ENCODE measurements around the gene MRPL53.

The MRPL53 gene

GRCh38 chr2:74472086-74472944 lies at the start of gene MRPL53:
Gene MRPL53 (minus strand): TSS chr2:74472680. CDS start chr2:74472660, 20 bp downstream.
- TF ChIP-seq, protein P1, sequence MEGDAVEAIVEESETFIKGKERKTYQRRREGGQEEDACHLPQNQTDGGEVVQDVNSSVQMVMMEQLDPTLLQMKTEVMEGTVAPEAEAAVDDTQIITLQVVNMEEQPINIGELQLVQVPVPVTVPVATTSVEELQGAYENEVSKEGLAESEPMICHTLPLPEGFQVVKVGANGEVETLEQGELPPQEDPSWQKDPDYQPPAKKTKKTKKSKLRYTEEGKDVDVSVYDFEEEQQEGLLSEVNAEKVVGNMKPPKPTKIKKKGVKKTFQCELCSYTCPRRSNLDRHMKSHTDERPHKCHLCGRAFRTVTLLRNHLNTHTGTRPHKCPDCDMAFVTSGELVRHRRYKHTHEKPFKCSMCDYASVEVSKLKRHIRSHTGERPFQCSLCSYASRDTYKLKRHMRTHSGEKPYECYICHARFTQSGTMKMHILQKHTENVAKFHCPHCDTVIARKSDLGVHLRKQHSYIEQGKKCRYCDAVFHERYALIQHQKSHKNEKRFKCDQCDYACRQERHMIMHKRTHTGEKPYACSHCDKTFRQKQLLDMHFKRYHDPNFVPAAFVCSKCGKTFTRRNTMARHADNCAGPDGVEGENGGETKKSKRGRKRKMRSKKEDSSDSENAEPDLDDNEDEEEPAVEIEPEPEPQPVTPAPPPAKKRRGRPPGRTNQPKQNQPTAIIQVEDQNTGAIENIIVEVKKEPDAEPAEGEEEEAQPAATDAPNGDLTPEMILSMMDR (IDR thresholded peaks at IDR 0.05; ENCODE audit: low read depth, low read length, missing control alignments), result no peak
- in situ Hi-C loops (cut with HindIII; ENCODE audit: low sequenced_read_pairs), result no loop called here
- peak within 1 kb of the TSS; percentile 70 for H3K4me3 ChIP-seq (ENCODE audit: low read depth, low read length)
- peak; percentile 85 for DNase-seq (ENCODE audit: low read depth)

DNA sequence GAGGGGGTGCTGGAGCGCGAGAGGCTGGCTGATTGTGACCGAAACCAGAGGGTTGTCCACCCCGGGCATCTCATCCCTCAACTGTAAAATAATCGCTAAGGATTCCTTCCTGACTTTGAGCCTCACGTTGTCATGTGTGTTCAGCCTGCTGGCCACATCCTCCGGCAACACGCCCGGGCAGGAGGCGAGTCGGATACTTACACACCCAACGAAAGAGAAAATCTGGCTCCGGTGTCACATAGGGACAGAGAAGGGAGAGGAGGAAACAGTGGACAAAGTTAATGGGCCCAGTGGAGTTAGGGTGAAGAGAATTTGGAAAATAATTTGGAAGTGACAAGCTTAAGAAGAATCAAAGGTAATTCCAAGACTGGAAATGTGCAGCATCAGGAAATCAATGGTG lies 44.2 kb upstream of the MRPL53 start:
- H3K4me3 ChIP-seq (ENCODE audit: low read depth, low read length), result no peak overlapping the region
- in situ Hi-C loops (cut with HindIII; ENCODE audit: low sequenced_read_pairs), result no loop called here
- TF ChIP-seq, protein P1 (IDR thresholded peaks at IDR 0.05; ENCODE audit: low read depth, low read length, missing control alignments), result no peak
- DNase-seq (ENCODE audit: low read depth), result no peak

GRCh38 chr2:74515981-74516633 lies 43.6 kb upstream of the MRPL53 start:
- in situ Hi-C loops (cut with HindIII; ENCODE audit: low sequenced_read_pairs), result no loop called here
- TF ChIP-seq, protein P1 (IDR thresholded peaks at IDR 0.05; ENCODE audit: low read depth, low read length, missing control alignments), result no peak
- DNase-seq (ENCODE audit: low read depth), result no peak
- no peak overlapping the region for H3K4me3 ChIP-seq (ENCODE audit: low read depth, low read length)

DNA sequence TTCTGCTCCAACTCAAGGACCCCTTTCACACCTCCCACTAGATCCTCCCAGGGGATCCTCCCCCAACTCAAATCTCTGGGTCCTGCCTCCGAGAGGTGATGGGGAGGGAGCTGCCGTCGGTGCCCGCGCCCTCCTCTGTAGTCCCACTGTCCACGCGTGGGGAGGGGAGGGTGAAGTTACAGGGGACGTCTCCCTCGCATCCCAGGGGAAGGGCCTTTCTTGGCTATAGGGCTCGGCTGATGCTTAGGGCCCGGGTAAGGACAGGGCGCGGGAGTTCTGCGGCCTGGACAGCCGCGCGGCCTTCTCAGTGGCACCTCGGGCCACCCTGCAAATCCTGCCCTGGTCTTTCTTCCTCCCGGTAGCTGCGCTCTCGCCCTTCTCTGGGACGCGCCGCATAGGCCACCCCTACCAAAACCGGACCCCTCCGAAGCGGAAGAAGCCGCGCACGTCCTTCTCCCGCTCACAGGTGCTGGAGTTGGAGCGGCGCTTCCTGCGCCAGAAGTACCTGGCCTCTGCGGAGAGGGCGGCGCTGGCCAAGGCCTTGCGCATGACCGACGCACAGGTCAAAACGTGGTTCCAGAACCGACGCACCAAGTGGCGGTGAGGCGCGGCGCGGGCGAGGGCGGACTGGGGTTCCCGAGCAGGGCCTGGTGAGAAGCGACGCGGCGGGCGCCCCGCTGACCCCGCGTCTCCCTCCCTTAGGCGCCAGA lies 42.9 kb upstream of the MRPL53 start:
- H3K4me3 ChIP-seq (ENCODE audit: low read depth, low read length), result no peak overlapping the region
- TF ChIP-seq, protein P1 (IDR thresholded peaks at IDR 0.05; ENCODE audit: low read depth, low read length, missing control alignments), result no peak
- in situ Hi-C loops (cut with HindIII; ENCODE audit: low sequenced_read_pairs), result no loop called here
- no peak for DNase-seq (ENCODE audit: low read depth)

GRCh38 chr2:74514368-74515270 lies 42.1 kb upstream of the MRPL53 start, which contains the start of gene TLX2:
Gene TLX2 (plus strand): TSS chr2:74514450. CDS start chr2:74514807, 357 bp downstream.
- TF ChIP-seq, protein P1 (IDR thresholded peaks at IDR 0.05; ENCODE audit: low read depth, low read length, missing control alignments), result no peak
- in situ Hi-C loops (cut with HindIII; ENCODE audit: low sequenced_read_pairs), result no loop called here
- H3K4me3 ChIP-seq (ENCODE audit: low read depth, low read length), result no peak within 1 kb of the TSS
- DNase-seq (ENCODE audit: low read depth), result no peak

Measured in astrocyte of the cerebellum (primary cell).